ENCODE measurements around the gene CALHM1.

The CALHM1 gene

GRCh38 chr10:103502849-103503660, 44.4 kb upstream of the CALHM1 start:
- Histone ChIP-seq H3K9me3 (ENCODE audit: insufficient read depth, low read length) (no peaks in the 10 kb centered on the region), H4K20me1 (ENCODE audit: insufficient read depth, low read length) (no peaks in the 10 kb centered on the region), H3K27me3 (ENCODE audit: low read depth, low read length) (peaks cover 14% of the 10 kb centered on the region; the same call in 1 of the 2 replicates), H3K79me2 (ENCODE audit: low read length) (no peaks in the 10 kb centered on the region), H3K4me3 (ENCODE audit: low read length) (no peak overlapping the region), H3K27ac (ENCODE audit: low read length) (no peak overlapping the region), H3K9ac (ENCODE audit: low read length) (no peak overlapping the region), H3K4me1 (ENCODE audit: low read length) (no peaks in the 10 kb centered on the region), H2AFZ (ENCODE audit: low read depth, low read length) (no peak overlapping the region), H3K4me2 (ENCODE audit: low read length) (no peak overlapping the region), H3K36me3 (replicated peaks; ENCODE audit: low read depth, low read length) (no peaks in the 10 kb centered on the region)
- TF ChIP-seq, protein P1, sequence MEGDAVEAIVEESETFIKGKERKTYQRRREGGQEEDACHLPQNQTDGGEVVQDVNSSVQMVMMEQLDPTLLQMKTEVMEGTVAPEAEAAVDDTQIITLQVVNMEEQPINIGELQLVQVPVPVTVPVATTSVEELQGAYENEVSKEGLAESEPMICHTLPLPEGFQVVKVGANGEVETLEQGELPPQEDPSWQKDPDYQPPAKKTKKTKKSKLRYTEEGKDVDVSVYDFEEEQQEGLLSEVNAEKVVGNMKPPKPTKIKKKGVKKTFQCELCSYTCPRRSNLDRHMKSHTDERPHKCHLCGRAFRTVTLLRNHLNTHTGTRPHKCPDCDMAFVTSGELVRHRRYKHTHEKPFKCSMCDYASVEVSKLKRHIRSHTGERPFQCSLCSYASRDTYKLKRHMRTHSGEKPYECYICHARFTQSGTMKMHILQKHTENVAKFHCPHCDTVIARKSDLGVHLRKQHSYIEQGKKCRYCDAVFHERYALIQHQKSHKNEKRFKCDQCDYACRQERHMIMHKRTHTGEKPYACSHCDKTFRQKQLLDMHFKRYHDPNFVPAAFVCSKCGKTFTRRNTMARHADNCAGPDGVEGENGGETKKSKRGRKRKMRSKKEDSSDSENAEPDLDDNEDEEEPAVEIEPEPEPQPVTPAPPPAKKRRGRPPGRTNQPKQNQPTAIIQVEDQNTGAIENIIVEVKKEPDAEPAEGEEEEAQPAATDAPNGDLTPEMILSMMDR (IDR thresholded peaks at IDR 0.05; ENCODE audit: low read depth, low read length), result no peak
- no peak for TF ChIP-seq EZH2phosphoT487 (IDR thresholded peaks at IDR 0.05; ENCODE audit: low read depth)

DNA sequence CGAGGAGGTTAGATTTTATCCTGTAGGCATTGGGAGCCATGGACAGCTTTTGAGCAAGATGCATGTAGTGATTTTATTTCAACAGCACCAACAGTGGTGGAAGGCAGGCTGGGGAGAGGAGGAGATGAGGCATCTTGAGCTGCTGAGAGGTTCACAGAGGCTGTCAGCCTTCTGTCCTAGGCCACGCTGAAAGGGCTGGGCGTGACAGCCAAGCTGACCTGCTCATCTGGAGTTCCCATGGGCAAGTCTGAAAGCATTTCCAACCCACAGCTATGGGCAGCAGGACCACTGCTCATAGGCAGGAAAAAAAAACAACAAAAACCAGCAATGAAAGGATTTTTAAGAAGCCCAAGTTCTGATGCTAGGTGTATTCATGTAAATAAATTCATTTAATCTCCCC, 42.5 kb upstream of the CALHM1 start:
- Histone ChIP-seq H3K4me2 (ENCODE audit: low read length) (no peak overlapping the region), H3K9me3 (ENCODE audit: insufficient read depth, low read length) (no peaks in the 10 kb centered on the region), H3K9ac (ENCODE audit: low read length) (no peak overlapping the region), H4K20me1 (ENCODE audit: insufficient read depth, low read length) (no peaks in the 10 kb centered on the region), H3K36me3 (replicated peaks; ENCODE audit: low read depth, low read length) (no peaks in the 10 kb centered on the region), H3K4me1 (ENCODE audit: low read length) (no peaks in the 10 kb centered on the region), H3K79me2 (ENCODE audit: low read length) (no peaks in the 10 kb centered on the region), H2AFZ (ENCODE audit: low read depth, low read length) (no peak overlapping the region), H3K27me3 (ENCODE audit: low read depth, low read length) (peaks cover 12% of the 10 kb centered on the region; the same call in 1 of the 2 replicates), H3K27ac (ENCODE audit: low read length) (no peak overlapping the region), H3K4me3 (ENCODE audit: low read length) (no peak overlapping the region)
- TF ChIP-seq, protein P1 (IDR thresholded peaks at IDR 0.05; ENCODE audit: low read depth, low read length), result no peak
- no peak for TF ChIP-seq EZH2phosphoT487 (IDR thresholded peaks at IDR 0.05; ENCODE audit: low read depth)

GRCh38 chr10:103500481-103500880, 41.8 kb upstream of the CALHM1 start:
- no peak overlapping the region for H3K27ac ChIP-seq (ENCODE audit: low read length)
- no peak overlapping the region for H3K4me3 ChIP-seq (ENCODE audit: low read length)
- no peak for TF ChIP-seq EZH2phosphoT487 (IDR thresholded peaks at IDR 0.05; ENCODE audit: low read depth)
- TF ChIP-seq, protein P1 (IDR thresholded peaks at IDR 0.05; ENCODE audit: low read depth, low read length), result no peak
- no peaks in the 10 kb centered on the region for H3K79me2 ChIP-seq (ENCODE audit: low read length)
- peaks cover 15% of the 10 kb centered on the region; the same call in 1 of the 2 replicates for H3K27me3 ChIP-seq (ENCODE audit: low read depth, low read length)
- no peaks in the 10 kb centered on the region for H4K20me1 ChIP-seq (ENCODE audit: insufficient read depth, low read length)
- no peaks in the 10 kb centered on the region for H3K4me1 ChIP-seq (ENCODE audit: low read length)
- H3K9ac ChIP-seq (ENCODE audit: low read length), result no peak overlapping the region
- no peaks in the 10 kb centered on the region for H3K36me3 ChIP-seq (replicated peaks; ENCODE audit: low read depth, low read length)
- H3K4me2 ChIP-seq (ENCODE audit: low read length), result no peak overlapping the region
- H3K9me3 ChIP-seq (ENCODE audit: insufficient read depth, low read length), result no peaks in the 10 kb centered on the region
- H2AFZ ChIP-seq (ENCODE audit: low read depth, low read length), result no peak overlapping the region

DNA sequence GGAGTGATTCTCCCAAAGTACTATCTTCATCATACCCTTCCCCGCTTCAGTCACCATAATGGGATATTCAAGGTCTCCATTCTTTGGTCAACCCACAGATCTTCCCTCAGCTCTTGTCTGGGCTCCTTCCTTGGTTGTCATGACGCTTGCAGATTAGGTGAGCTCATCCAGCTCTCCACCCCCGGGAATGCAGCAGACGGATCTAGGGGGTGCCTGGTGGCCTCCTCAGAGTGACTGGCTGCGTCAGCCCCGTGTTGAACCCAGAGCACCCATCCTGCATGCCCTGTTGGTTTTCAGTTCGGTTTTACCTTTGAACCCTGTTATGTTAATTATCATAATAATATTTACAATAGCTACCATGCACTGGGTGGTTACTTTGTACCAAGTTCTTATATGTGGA, 41.2 kb upstream of the CALHM1 start:
- Histone ChIP-seq H2AFZ (ENCODE audit: low read depth, low read length) (no peak overlapping the region), H3K36me3 (replicated peaks; ENCODE audit: low read depth, low read length) (no peaks in the 10 kb centered on the region), H3K4me2 (ENCODE audit: low read length) (no peak overlapping the region), H4K20me1 (ENCODE audit: insufficient read depth, low read length) (no peaks in the 10 kb centered on the region), H3K27me3 (ENCODE audit: low read depth, low read length) (peaks cover 21% of the 10 kb centered on the region), H3K4me1 (ENCODE audit: low read length) (no peaks in the 10 kb centered on the region), H3K79me2 (ENCODE audit: low read length) (no peaks in the 10 kb centered on the region), H3K27ac (ENCODE audit: low read length) (no peak overlapping the region), H3K9me3 (ENCODE audit: insufficient read depth, low read length) (no peaks in the 10 kb centered on the region), H3K9ac (ENCODE audit: low read length) (no peak overlapping the region), H3K4me3 (ENCODE audit: low read length) (no peak overlapping the region)
- TF ChIP-seq EZH2phosphoT487 (IDR thresholded peaks at IDR 0.05; ENCODE audit: low read depth), result no peak
- TF ChIP-seq, protein P1 (IDR thresholded peaks at IDR 0.05; ENCODE audit: low read depth, low read length), result no peak

Data from OCI-LY3 (cell line).